HepG2 (cell line): Measurements from ENCODE around the gene KIAA0319L. TPM values are rescaled to one million over a fixed set of nuclear protein-coding genes. Genes with fewer than 3 reads are reported as not detected.

Experiments used
- DR1 ChIP-seq: sonication (generic); formaldehyde crosslinking; IDR thresholded peaks from 2 replicates; pipeline ENCODE4 v1.8.0; 2021; ENCODE audit warnings: mild to moderate bottlenecking, missing genetic modification reagents, inconsistent platforms
- FOXK1 ChIP-seq: sonication (generic); formaldehyde crosslinking; IDR thresholded peaks from 2 replicates; pipeline ENCODE4 v1.4.0; 2020; ENCODE audit warnings: low read depth, missing genetic modification reagents, borderline replicate concordance
- HNF1B ChIP-seq: sonication (generic); formaldehyde crosslinking; IDR thresholded peaks from 2 replicates; pipeline ENCODE4 v1.5.1; 2020; ENCODE audit warnings: mild to moderate bottlenecking, moderate library complexity, missing genetic modification reagents
- MLLT10 ChIP-seq: sonication (generic); formaldehyde crosslinking; IDR thresholded peaks from 2 replicates; pipeline ENCODE4 v1.4.0; 2020; ENCODE audit warnings: missing genetic modification reagents
- MTF2 ChIP-seq: sonication (generic); formaldehyde crosslinking; IDR thresholded peaks from 2 replicates; pipeline ENCODE4 v1.5.0; 2020; ENCODE audit warnings: missing genetic modification reagents, borderline replicate concordance
- NCOA2 ChIP-seq: sonication (generic); formaldehyde crosslinking; IDR thresholded peaks from 2 replicates; pipeline ENCODE4 v1.8.0; 2022; ENCODE audit warnings: inconsistent platforms
- NR1H2 ChIP-seq: sonication (generic); formaldehyde crosslinking; IDR thresholded peaks from 2 replicates; pipeline ENCODE4 v1.8.1; 2022; ENCODE audit warnings: low read depth, missing genetic modification reagents, borderline replicate concordance
- POLR2G ChIP-seq: fragments of 200-400 bp; formaldehyde crosslinking; IDR thresholded peaks from 2 replicates; pipeline ENCODE4 v1.6.1; 2018; ENCODE audit warnings: mild to moderate bottlenecking, low read depth, low read length, moderate library complexity
- RFX5 ChIP-seq: IDR thresholded peaks from 2 replicates; pipeline ENCODE4 v1.6.1; 2011; ENCODE audit warnings: low read depth, low read length, improper control_type of control experiment
- RNF219 ChIP-seq: sonication (generic); formaldehyde crosslinking; IDR thresholded peaks from 2 replicates; pipeline ENCODE4 v1.5.0; 2020; ENCODE audit warnings: mild to moderate bottlenecking, missing genetic modification reagents
- RXRB ChIP-seq: IDR thresholded peaks from 2 replicates; pipeline ENCODE4 v1.6.1; 2016; ENCODE audit warnings: borderline replicate concordance, missing genetic modification reagents, missing compliant biosample characterization
- SRSF4 ChIP-seq: fragments of 200-400 bp; formaldehyde crosslinking; IDR thresholded peaks from one replicate; pipeline ENCODE4 v1.6.1; 2018; ENCODE audit warnings: mild to moderate bottlenecking, low read depth, low read length, moderate library complexity; ENCODE audit not compliant: poor library complexity, severe bottlenecking
- SYNCRIP ChIP-seq: fragments of 200-400 bp; formaldehyde crosslinking; IDR thresholded peaks from 2 replicates; pipeline ENCODE4 v1.6.1; 2018; ENCODE audit warnings: mild to moderate bottlenecking, low read depth, low read length; ENCODE audit not compliant: insufficient read depth
- TERF1 ChIP-seq: sonication (generic); formaldehyde crosslinking; IDR thresholded peaks from 2 replicates; pipeline ENCODE4 v1.8.0; 2022; ENCODE audit warnings: mild to moderate bottlenecking, missing genetic modification reagents, moderate library complexity
- XBP1 ChIP-seq: sonication (generic); formaldehyde crosslinking; IDR thresholded peaks from 2 replicates; pipeline ENCODE4 v1.5.0; 2020; ENCODE audit warnings: missing genetic modification reagents
- ZNF142 ChIP-seq: sonication (generic); formaldehyde crosslinking; IDR thresholded peaks from 2 replicates; pipeline ENCODE4 v1.4.0; 2020; ENCODE audit warnings: missing genetic modification reagents
- ZNF17 ChIP-seq: sonication (generic); formaldehyde crosslinking; IDR thresholded peaks from 2 replicates; pipeline ENCODE4 v1.5.0; 2020; ENCODE audit warnings: mild to moderate bottlenecking, missing genetic modification reagents
- ZNF224 ChIP-seq: sonication (generic); formaldehyde crosslinking; IDR thresholded peaks from 2 replicates; pipeline ENCODE4 v1.5.0; 2020; ENCODE audit warnings: mild to moderate bottlenecking, missing genetic modification reagents
- ZNF790 ChIP-seq: sonication (generic); formaldehyde crosslinking; IDR thresholded peaks from 2 replicates; pipeline ENCODE4 v1.8.0; 2022; ENCODE audit warnings: missing genetic modification reagents, mild to moderate bottlenecking, borderline replicate concordance
- polyA plus RNA-seq, 8 experiments: library from polyadenylated mRNA; depleted of rRNA in 3 of 8; stranded (reverse) in 7 of 8; unstranded in 1 of 8; fragments of >200 nt; fragmentation: Illumina TruSeq in 4 of 8; extraction: Trizol in 4 of 8; gene quantifications; 2 replicates each; pipeline versions ENCODE4 v1.2.1 to v1.2.3, GENCODE V29; 2011 to 2016; ENCODE audit warnings: low read depth in 4 of 8, missing spikeins in 1 of 8, mixed read lengths in 1 of 8; ENCODE audit not compliant: insufficient read depth in 1 of 8
- total RNA-seq, 5 experiments: library from RNA; depleted of rRNA; stranded (reverse); fragments of >200 nt; fragmentation: Illumina TruSeq; extraction: Trizol; gene quantifications; 2 replicates each; pipeline ENCODE4 v1.2.3, GENCODE V29; 2016; ENCODE audit warnings: low read depth in 1 of 5

KIAA0319L gene
- total and polyA plus RNA-seq, 2 of the 13 experiments (the other 11 are each of a cell fraction or from before 2014, with no cell fraction given) = 33.4 to 82.6 TPM

- TF ChIP-seq HNF1B (CRISPR knock-in tag) (no peak), DR1 (0 out of 2 replicates have a peak, but pooled peaks have one; percentile 7), MTF2 (no peak), XBP1 (CRISPR knock-in tag) (no peak), SYNCRIP (no peak), FOXK1 (CRISPR knock-in tag) (no peak), ZNF142 (CRISPR knock-in tag) (no peak), ZNF224 (CRISPR knock-in tag) (peak; percentile 48), ZNF790 (CRISPR knock-in tag) (0 out of 2 replicates have a peak, but pooled peaks have one; percentile 7), NR1H2 (CRISPR knock-in tag) (no peak), RFX5 (no peak), RNF219 (no peak), MLLT10 (no peak), ZNF17 (CRISPR knock-in tag) (no peak), RXRB (CRISPR knock-in tag) (0 out of 2 replicates have a peak, but pooled peaks have one; percentile 7), NCOA2 (CRISPR knock-in tag) (no peak), TERF1 (no peak), POLR2G (peak; percentile 49), SRSF4 (no peak)
Observed at GRCh38 chr1:35556484-35557117, 602 bp downstream of the KIAA0319L start (continued).
